ENCODE data around the gene FER. TPM values are rescaled to one million over a fixed set of nuclear protein-coding genes. Genes with fewer than 3 reads are reported as not detected.
A peak's percentile ranks its signal among the peaks of the same experiment; 100 is the strongest.

Gene FER
- total and polyA plus RNA-seq, 2 of the 13 experiments (the other 11 are each of a cell fraction or from before 2014, with no cell fraction given) = 7.9 to 29.0 TPM

DNA sequence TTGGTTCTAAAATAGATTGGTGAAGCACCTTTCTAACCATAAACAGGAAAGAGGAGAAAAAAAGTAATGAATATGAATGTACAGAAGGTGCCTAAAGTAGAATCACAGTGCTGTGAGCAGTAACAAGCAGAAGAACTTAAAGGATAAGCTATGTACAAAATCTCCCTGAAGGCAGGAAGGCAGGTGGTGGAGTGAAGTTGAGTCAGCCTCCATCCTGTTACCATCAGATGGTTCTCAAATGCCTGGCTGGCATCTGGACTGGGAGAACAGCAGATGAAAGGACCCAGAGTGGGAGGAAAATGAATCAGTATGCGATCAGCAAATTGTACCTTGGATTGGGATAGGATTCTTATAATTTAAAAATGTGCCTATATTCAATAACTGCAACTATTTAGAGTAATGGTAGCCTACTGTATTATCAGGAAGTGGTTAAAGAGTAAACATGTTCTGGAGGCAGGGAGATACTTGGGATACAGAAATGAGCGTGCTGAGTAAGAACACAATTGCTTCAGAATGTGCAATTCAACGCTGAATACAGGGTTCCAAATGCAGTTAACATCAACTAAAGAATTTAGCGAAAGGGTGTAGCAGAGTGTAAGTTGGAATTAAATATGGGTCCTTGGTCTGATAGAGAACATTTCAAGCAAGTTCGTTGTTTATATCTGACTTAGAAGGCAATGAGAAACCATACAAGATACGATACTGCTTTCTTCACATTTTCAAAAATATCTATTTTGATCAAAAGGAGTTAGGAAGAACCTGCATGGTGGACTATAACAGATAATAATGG lies 21.1 kb upstream of the FER start:
- H3K79me2 ChIP-seq (ENCODE audit: insufficient read depth, low read length) = no peaks in the 10 kb centered on the region
- no peaks in the 10 kb centered on the region; a peak in 2 of 5 replicates for H3K27me3 ChIP-seq (ENCODE audit: control insufficient read depth in 1 of 2, insufficient read depth in 2 of 2, low read length in 2 of 2)
- BruUV-seq (replicated peaks) = no TSS peak
- no peaks in the 10 kb centered on the region for H4K20me1 ChIP-seq (ENCODE audit: insufficient read depth, low read length)
- H3K4me2 ChIP-seq (ENCODE audit: low read depth, low read length) = peak overlapping the region; percentile 94
- WGBS (ENCODE audit: low lambda C conversion rate) = 94% methylated on average over 6 of the region's 6 CpGs
- ChIA-PET POLR2A (interaction anchor here (1.3 to 1.6 kb wide), 2 partner anchors 41 to 683 kb away, joined by 4 to 9 read pairs; partner anchors contain the start of gene PJA2), CTCF (ENCODE audit: low intra/inter-chr PET ratio, low total read pairs) (no interaction called here)
- H3K27ac ChIP-seq (ENCODE audit: extremely low read length, insufficient read depth, low read length) = no peak overlapping the region
- ATAC-seq (no peak), DNase-seq (ENCODE audit: low spot score) (no peak), FAIRE-seq (no peak)
- in situ Hi-C loops (cut with HindIII; ENCODE audit: extremely low pct_ligation_motif_present, low pct_unique_long_range_greater_than_20kb) = no loop called here
- no peak overlapping the region for H3K9ac ChIP-seq (ENCODE audit: insufficient read depth, low read depth, low read length)
- 0 out of 6 replicates have a peak overlapping the region, but pooled peaks of 1 of the 3 experiments have one; percentile 71 for H3K4me3 ChIP-seq (replicated peaks in 1 of 3; ENCODE audit: insufficient read depth in 1 of 3, low read depth in 2 of 3, low read length in 3 of 3)
- TF ChIP-seq ZNF207 (IDR thresholded peaks at IDR 0.05; ENCODE audit: borderline replicate concordance) (no peak), CENPX (CRISPR knock-in tag; IDR thresholded peaks at IDR 0.05) (no peak), ZNF552 (CRISPR knock-in tag; IDR thresholded peaks at IDR 0.05; ENCODE audit: borderline replicate concordance) (no peak), TBP (CRISPR knock-in tag; IDR thresholded peaks at IDR 0.05) (no peak), HNF4G (IDR thresholded peaks at IDR 0.05; ENCODE audit: borderline replicate concordance, low read depth, low read length) (no peak), HNF4G (CRISPR knock-in tag; IDR thresholded peaks at IDR 0.05; ENCODE audit: borderline replicate concordance, low read depth) (no peak)
- no peaks in the 10 kb centered on the region for H3K36me3 ChIP-seq (replicated peaks in 1 of 2; ENCODE audit: control insufficient read depth in 1 of 2, insufficient read depth in 2 of 2, low read length in 2 of 2)
- intact Hi-C loops (cut with micrococcal nuclease; ENCODE audit: unreplicated experiment) = loop anchor here (5.0 kb wide), 1 partner anchor 39 kb away; no protein-coding TSS in a partner anchor
- H2AFZ ChIP-seq (ENCODE audit: low read length) = no peak overlapping the region
- H3K4me1 ChIP-seq (ENCODE audit: insufficient read depth, low read length) = peaks cover 21% of the 10 kb centered on the region
- H3K9me3 ChIP-seq (ENCODE audit: low read length) = no peaks in the 10 kb centered on the region

DNA sequence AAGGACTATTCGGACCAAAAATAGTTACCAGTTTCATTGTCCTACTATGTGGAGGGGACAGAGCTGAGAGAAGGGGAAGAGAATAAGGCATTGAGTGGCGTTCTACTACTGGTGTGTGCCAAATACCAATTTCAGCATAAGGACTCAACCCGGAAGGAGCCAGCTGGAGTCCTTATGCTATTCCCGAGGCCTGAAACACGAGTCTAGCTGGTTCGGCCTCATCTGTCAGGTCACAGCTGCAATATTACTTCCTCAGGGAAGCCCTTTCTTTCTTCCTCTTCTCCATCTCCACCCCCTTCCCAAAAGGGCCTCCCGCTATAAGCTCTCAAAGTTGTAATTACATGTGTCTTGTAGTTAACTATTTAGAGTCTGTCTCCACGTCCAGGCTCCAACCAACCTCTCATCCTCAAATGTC lies 20.5 kb upstream of the FER start:
- in situ Hi-C loops (cut with HindIII; ENCODE audit: extremely low pct_ligation_motif_present, low pct_unique_long_range_greater_than_20kb) (no loop called here), intact Hi-C loops (cut with micrococcal nuclease; ENCODE audit: unreplicated experiment) (loop anchor here (5.0 kb wide), 1 partner anchor 40 kb away; no protein-coding TSS in a partner anchor)
- Histone ChIP-seq H3K79me2 (ENCODE audit: insufficient read depth, low read length) (no peaks in the 10 kb centered on the region), H3K4me1 (ENCODE audit: insufficient read depth, low read length) (peaks cover 21% of the 10 kb centered on the region), H2AFZ (ENCODE audit: low read length) (peak overlapping the region; percentile 39), H3K9ac (ENCODE audit: insufficient read depth, low read depth, low read length) (peak overlapping the region; percentile 86), H3K36me3 (replicated peaks in 1 of 2; ENCODE audit: control insufficient read depth in 1 of 2, insufficient read depth in 2 of 2, low read length in 2 of 2) (no peaks in the 10 kb centered on the region), H3K4me2 (ENCODE audit: low read depth, low read length) (peak overlapping the region; percentile 94), H3K27ac (ENCODE audit: extremely low read length, insufficient read depth, low read length) (no peak overlapping the region), H4K20me1 (ENCODE audit: insufficient read depth, low read length) (no peaks in the 10 kb centered on the region), H3K27me3 (ENCODE audit: control insufficient read depth in 1 of 2, insufficient read depth in 2 of 2, low read length in 2 of 2) (no peaks in the 10 kb centered on the region; a peak in 2 of 5 replicates), H3K9me3 (ENCODE audit: low read length) (no peaks in the 10 kb centered on the region), H3K4me3 (replicated peaks in 1 of 3; ENCODE audit: insufficient read depth in 1 of 3, low read depth in 2 of 3, low read length in 3 of 3) (peak overlapping the region; percentile 71 to 90 (median 80))
- TF ChIP-seq, protein P1, sequence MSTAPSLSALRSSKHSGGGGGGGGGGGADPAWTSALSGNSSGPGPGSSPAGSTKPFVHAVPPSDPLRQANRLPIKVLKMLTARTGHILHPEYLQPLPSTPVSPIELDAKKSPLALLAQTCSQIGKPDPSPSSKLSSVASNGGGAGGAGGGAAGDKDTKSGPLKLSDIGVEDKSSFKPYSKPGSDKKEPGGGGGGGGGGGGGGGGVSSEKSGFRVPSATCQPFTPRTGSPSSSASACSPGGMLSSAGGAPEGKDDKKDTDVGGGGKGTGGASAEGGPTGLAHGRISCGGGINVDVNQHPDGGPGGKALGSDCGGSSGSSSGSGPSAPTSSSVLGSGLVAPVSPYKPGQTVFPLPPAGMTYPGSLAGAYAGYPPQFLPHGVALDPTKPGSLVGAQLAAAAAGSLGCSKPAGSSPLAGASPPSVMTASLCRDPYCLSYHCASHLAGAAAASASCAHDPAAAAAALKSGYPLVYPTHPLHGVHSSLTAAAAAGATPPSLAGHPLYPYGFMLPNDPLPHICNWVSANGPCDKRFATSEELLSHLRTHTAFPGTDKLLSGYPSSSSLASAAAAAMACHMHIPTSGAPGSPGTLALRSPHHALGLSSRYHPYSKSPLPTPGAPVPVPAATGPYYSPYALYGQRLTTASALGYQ (CRISPR knock-in tag; IDR thresholded peaks at IDR 0.05) = no peak
- TF ChIP-seq ZNF652 (CRISPR knock-in tag; IDR thresholded peaks at IDR 0.05; ENCODE audit: borderline replicate concordance, low read depth) = peak; percentile 54; the same call in 1 of the 2 replicates
- ChIA-PET CTCF (ENCODE audit: low intra/inter-chr PET ratio, low total read pairs) (no interaction called here), POLR2A (interaction anchor here (0.7 to 3.2 kb wide), 7 partner anchors 21 to 961 kb away, joined by 3 to 46 read pairs (median 4); partner anchors contain the start of genes FBXL17, FER and PJA2)
- FAIRE-seq (no peak), DNase-seq (ENCODE audit: low spot score) (no peak), ATAC-seq (no peak)
- BruUV-seq (replicated peaks) = no TSS peak
- 59% methylated on average over 8 of the region's 8 CpGs for WGBS (ENCODE audit: low lambda C conversion rate)

All from HepG2 (cell line).